ENCODE results near the gene WFS1. TPM values are rescaled to one million over a fixed set of nuclear protein-coding genes. Genes with fewer than 3 reads are reported as not detected.
A peak's percentile ranks its signal among the peaks of the same experiment; 100 is the strongest.

The WFS1 gene
- total and polyA plus RNA-seq, 5 donors from 2014 or later: 2.5 to 4.2 (median 3.8) TPM

GRCh38 chr4:6275351-6275750 is 5.7 kb downstream of the WFS1 start:
- Mint-ChIP-seq H3K4me3 (no peak overlapping the region), H3K36me3 (no peaks in the 10 kb centered on the region), H3K4me1 (peaks cover 4 to 25% (median 12%) of the 10 kb centered on the region in 4 donors), H3K27me3 (no peaks in the 10 kb centered on the region), H3K27ac (no peak overlapping the region), H3K9me3 (no peaks in the 10 kb centered on the region)
- Histone ChIP-seq H3K27ac (ENCODE audit: insufficient read depth, low read length, poor library complexity, severe bottlenecking) (no peak overlapping the region), H3K36me3 (ENCODE audit: control insufficient read depth, insufficient read depth, low read length) (no peaks in the 10 kb centered on the region), H3K27me3 (ENCODE audit: control insufficient read depth, insufficient read depth, low read length) (no peaks in the 10 kb centered on the region), H3K9me3 (ENCODE audit: control insufficient read depth in 2 of 2, low read length in 2 of 2) (no peaks in the 10 kb centered on the region), H3K4me1 (ENCODE audit: control insufficient read depth, insufficient read depth, low read length, poor library complexity, severe bottlenecking) (peaks cover 11% of the 10 kb centered on the region), H3K4me3 (ENCODE audit: low read depth, low read length) (no peak overlapping the region)
- DNase-seq: no peak
- ATAC-seq (ENCODE audit: low read depth in 2 of 2): no peak

- no peak for ATAC-seq (ENCODE audit: low read depth in 2 of 2)
- no peaks in the 10 kb centered on the region for H3K27me3 ChIP-seq (ENCODE audit: control insufficient read depth, insufficient read depth, low read length)
- no peaks in the 10 kb centered on the region for H3K36me3 ChIP-seq (ENCODE audit: control insufficient read depth, insufficient read depth, low read length)
- Mint-ChIP-seq H3K9me3 (no peaks in the 10 kb centered on the region), H3K27me3 (no peaks in the 10 kb centered on the region), H3K27ac (no peak overlapping the region), H3K36me3 (peaks cover 6% of the 10 kb centered on the region), H3K4me1 (peaks cover 4 to 17% (median 10%) of the 10 kb centered on the region in 4 donors), H3K4me3 (no peak overlapping the region)
- H3K9me3 ChIP-seq (ENCODE audit: control insufficient read depth in 2 of 2, low read length in 2 of 2): no peaks in the 10 kb centered on the region
- no peak overlapping the region for H3K4me3 ChIP-seq (ENCODE audit: low read depth, low read length)
- no peak overlapping the region for H3K27ac ChIP-seq (ENCODE audit: insufficient read depth, low read length, poor library complexity, severe bottlenecking)
- peaks cover 8% of the 10 kb centered on the region for H3K4me1 ChIP-seq (ENCODE audit: control insufficient read depth, insufficient read depth, low read length, poor library complexity, severe bottlenecking)
- DNase-seq: no peak
Observed at GRCh38 chr4:6275898-6276806, 6.5 kb downstream of the WFS1 start.

GRCh38 chr4:6277139-6277802 is 7.6 kb downstream of the WFS1 start:
- peaks cover 8% of the 10 kb centered on the region for H3K4me1 ChIP-seq (ENCODE audit: control insufficient read depth, insufficient read depth, low read length, poor library complexity, severe bottlenecking)
- H3K36me3 ChIP-seq (ENCODE audit: control insufficient read depth, insufficient read depth, low read length): no peaks in the 10 kb centered on the region
- H3K27ac ChIP-seq (ENCODE audit: insufficient read depth, low read length, poor library complexity, severe bottlenecking): no peak overlapping the region
- ATAC-seq (ENCODE audit: low read depth in 2 of 2) (no peak), DNase-seq (no peak)
- H3K27me3 ChIP-seq (ENCODE audit: control insufficient read depth, insufficient read depth, low read length): no peaks in the 10 kb centered on the region
- H3K9me3 ChIP-seq (ENCODE audit: control insufficient read depth in 2 of 2, low read length in 2 of 2): no peaks in the 10 kb centered on the region
- no peak overlapping the region for H3K4me3 Mint-ChIP-seq
- H3K4me3 ChIP-seq (ENCODE audit: low read depth, low read length): no peak overlapping the region
- peak overlapping the region in 1 of 3 donors; percentile 28 for H3K27ac Mint-ChIP-seq
- no peaks in the 10 kb centered on the region for H3K9me3 Mint-ChIP-seq
- H3K4me1 Mint-ChIP-seq: peaks cover 4 to 12% (median 8%) of the 10 kb centered on the region in 4 donors
- peaks cover 8% of the 10 kb centered on the region for H3K36me3 Mint-ChIP-seq
- no peaks in the 10 kb centered on the region for H3K27me3 Mint-ChIP-seq

- H3K4me1 ChIP-seq (ENCODE audit: control insufficient read depth, insufficient read depth, low read length, poor library complexity, severe bottlenecking): peaks cover 8% of the 10 kb centered on the region
- no peaks in the 10 kb centered on the region for H3K9me3 ChIP-seq (ENCODE audit: control insufficient read depth in 2 of 2, low read length in 2 of 2)
- Mint-ChIP-seq H3K27ac (peak overlapping the region in 1 of 3 donors; percentile 44), H3K9me3 (no peaks in the 10 kb centered on the region), H3K36me3 (peaks cover 8% of the 10 kb centered on the region), H3K27me3 (no peaks in the 10 kb centered on the region), H3K4me3 (peak overlapping the region in 1 of 4 donors; percentile 69), H3K4me1 (peaks cover 4 to 12% (median 7%) of the 10 kb centered on the region in 4 donors)
- H3K36me3 ChIP-seq (ENCODE audit: control insufficient read depth, insufficient read depth, low read length): no peaks in the 10 kb centered on the region
- H3K27me3 ChIP-seq (ENCODE audit: control insufficient read depth, insufficient read depth, low read length): no peaks in the 10 kb centered on the region
- no peak overlapping the region for H3K27ac ChIP-seq (ENCODE audit: insufficient read depth, low read length, poor library complexity, severe bottlenecking)
- no peak for ATAC-seq (ENCODE audit: low read depth in 2 of 2)
- no peak for DNase-seq
- no peak overlapping the region for H3K4me3 ChIP-seq (ENCODE audit: low read depth, low read length)
Observed at GRCh38 chr4:6277935-6278800, 8.5 kb downstream of the WFS1 start.

- Mint-ChIP-seq H3K36me3 (peaks cover 8% of the 10 kb centered on the region), H3K27ac (peak overlapping the region in 1 of 3 donors; percentile 44)
Observed at GRCh38 chr4:6278801-6279197, 9.1 kb downstream of the WFS1 start.

GRCh38 chr4:6279582-6280289 is 10.1 kb downstream of the WFS1 start:
- Mint-ChIP-seq H3K4me3 (no peak overlapping the region), H3K36me3 (peaks cover 8% of the 10 kb centered on the region), H3K4me1 (peaks cover 4 to 12% (median 7%) of the 10 kb centered on the region in 4 donors), H3K9me3 (no peaks in the 10 kb centered on the region), H3K27me3 (no peaks in the 10 kb centered on the region), H3K27ac (no peak overlapping the region)
- ATAC-seq (ENCODE audit: low read depth in 2 of 2) (no peak), DNase-seq (no peak)
- Histone ChIP-seq H3K4me3 (ENCODE audit: low read depth, low read length) (no peak overlapping the region), H3K27ac (ENCODE audit: insufficient read depth, low read length, poor library complexity, severe bottlenecking) (no peak overlapping the region), H3K4me1 (ENCODE audit: control insufficient read depth, insufficient read depth, low read length, poor library complexity, severe bottlenecking) (peaks cover 8% of the 10 kb centered on the region), H3K27me3 (ENCODE audit: control insufficient read depth, insufficient read depth, low read length) (no peaks in the 10 kb centered on the region), H3K9me3 (ENCODE audit: control insufficient read depth in 2 of 2, low read length in 2 of 2) (no peaks in the 10 kb centered on the region), H3K36me3 (ENCODE audit: control insufficient read depth, insufficient read depth, low read length) (no peaks in the 10 kb centered on the region)

More at GRCh38 chr4:6278801-6279197, 9.1 kb downstream of the WFS1 start:
- Histone ChIP-seq H3K4me1 (ENCODE audit: control insufficient read depth, insufficient read depth, low read length, poor library complexity, severe bottlenecking) (peaks cover 8% of the 10 kb centered on the region), H3K4me3 (ENCODE audit: low read depth, low read length) (no peak overlapping the region), H3K27ac (ENCODE audit: insufficient read depth, low read length, poor library complexity, severe bottlenecking) (no peak overlapping the region), H3K9me3 (ENCODE audit: control insufficient read depth in 2 of 2, low read length in 2 of 2) (no peaks in the 10 kb centered on the region), H3K27me3 (ENCODE audit: control insufficient read depth, insufficient read depth, low read length) (no peaks in the 10 kb centered on the region), H3K36me3 (ENCODE audit: control insufficient read depth, insufficient read depth, low read length) (no peaks in the 10 kb centered on the region)
- DNase-seq (peak in 1 of 3 donors; percentile 29), ATAC-seq (ENCODE audit: low read depth in 2 of 2) (peak; percentile 26 to 29)
- H3K27me3 Mint-ChIP-seq: no peaks in the 10 kb centered on the region
- H3K4me1 Mint-ChIP-seq: peaks cover 4 to 12% (median 7%) of the 10 kb centered on the region in 4 donors
- no peaks in the 10 kb centered on the region for H3K9me3 Mint-ChIP-seq
- H3K4me3 Mint-ChIP-seq: peak overlapping the region in 1 of 4 donors; percentile 69

Measured in CD4-positive, CD25-positive, alpha-beta regulatory T cell (primary cell).